Activated CD4-positive, alpha-beta T cell treated with anti-CD3 and anti-CD28 coated beads for 1 hour (primary cell): ENCODE data around the gene NAGA.

ENCODE experiments used
- DNase-seq: peaks from one replicate; pipeline ENCODE4 v3.0.0-alpha.2; 2020

NAGA gene

GRCh38 chr22:42035256-42035655 lies 35.4 kb downstream of the NAGA start:
- no peak for DNase-seq

- no peak for DNase-seq
Measured at GRCh38 chr22:42033263-42034181, 37.1 kb downstream of the NAGA start.

GRCh38 chr22:42026705-42027104 lies 43.9 kb downstream of the NAGA start:
- no peak for DNase-seq

GRCh38 chr22:42025421-42025820 lies 45.2 kb downstream of the NAGA start:
- DNase-seq, result no peak

GRCh38 chr22:42022162-42022847 lies 48.3 kb downstream of the NAGA start:
- DNase-seq, result no peak

GRCh38 chr22:42021571-42021970 lies 49.0 kb downstream of the NAGA start:
- no peak for DNase-seq

- DNase-seq, result no peak
Measured at GRCh38 chr22:42018224-42018623, 52.4 kb downstream of the NAGA start.

- DNase-seq, result no peak
Measured at GRCh38 chr22:42016111-42016510, 54.5 kb downstream of the NAGA start.

GRCh38 chr22:42013385-42013784 lies 57.2 kb downstream of the NAGA start:
- DNase-seq, result no peak

GRCh38 chr22:42010778-42011177 lies 59.8 kb downstream of the NAGA start:
- no peak for DNase-seq
